Right cardiac atrium (tissue), 5 donors: ENCODE results near the gene SPX. TPM values are rescaled to one million over a fixed set of nuclear protein-coding genes. Genes with fewer than 3 reads are reported as not detected.
A peak's percentile ranks its signal among the peaks of the same experiment; 100 is the strongest.

Experiments
- ATAC-seq, 2 donors: fragments of 200-7000 bp; cut with Tn5 transposase; one replicate each; pipeline versions ENCODE4 v1.8.0 to v1.9.1; 2020; ENCODE audit warnings: moderate library complexity in 2 of 2, mild to moderate bottlenecking in 1 of 2
- DNase-seq, 3 donors: peaks; one replicate each; pipeline ENCODE4 v3.0.0-alpha.2; 2020
- H3K27ac ChIP-seq: one replicate; pipeline ENCODE4 v1.5.1; 2013; ENCODE audit warnings: mild to moderate bottlenecking, low read length, control low read depth, moderate library complexity
- H3K27me3 ChIP-seq: one replicate; pipeline ENCODE4 v1.6.1; 2013; ENCODE audit not compliant: control insufficient read depth, insufficient read depth
- H3K4me1 ChIP-seq: one replicate; pipeline ENCODE4 v1.6.1; 2013; ENCODE audit warnings: low read length; ENCODE audit not compliant: control insufficient read depth, insufficient read depth
- H3K4me3 ChIP-seq: one replicate; pipeline ENCODE4 v1.5.1; 2013; ENCODE audit warnings: low read length, control low read depth
- H3K9me3 ChIP-seq: one replicate; pipeline ENCODE4 v1.6.1; 2013; ENCODE audit warnings: low read length; ENCODE audit not compliant: control insufficient read depth
- WGBS: extraction: QIAGEN DNeasy Blood & Tissue Kit; methylation state at CpG from one replicate; pipeline ENCODE4 v1.1.7; 2013; 5-methylcytosine and 5-hydroxymethylcytosine counted together
- intact Hi-C, 4 donors: fragments of 100-400 bp; cut with DNase I; formaldehyde crosslinking; loops; one replicate each; pipeline versions ENCODE4 v1.11.0 to v1.14.0; 2022 to 2023
- polyA plus RNA-seq: library from polyadenylated mRNA; stranded (reverse); fragments of 200-250 nt; gene quantifications from one replicate; pipeline ENCODE4 v1.2.3, GENCODE V29; 2013
- total RNA-seq, 4 donors: library from RNA; stranded (reverse); fragmentation: NEBNext Ultra II Directional; extraction: Animal tissue kit (Norgen Biotek cat#: 25700); gene quantifications; one replicate each; pipeline ENCODE4 v1.2.1, GENCODE V29; 2021
- donor health status: healthy with polysubstance abuse.
- donor health status: DM: no; HTN: yes; CAD: no.
- donor health status: DM: no; HTN: no; CAD: no.
- donor health status: DM: no; HTN: yes; CAD: no; lungs with severe emphysema.
- donor health status: DM: yes; HTN: yes; CAD: no.

The SPX gene
- total and polyA plus RNA-seq, 5 donors, result 3.9 to 11.7 (median 7.7) TPM

DNA sequence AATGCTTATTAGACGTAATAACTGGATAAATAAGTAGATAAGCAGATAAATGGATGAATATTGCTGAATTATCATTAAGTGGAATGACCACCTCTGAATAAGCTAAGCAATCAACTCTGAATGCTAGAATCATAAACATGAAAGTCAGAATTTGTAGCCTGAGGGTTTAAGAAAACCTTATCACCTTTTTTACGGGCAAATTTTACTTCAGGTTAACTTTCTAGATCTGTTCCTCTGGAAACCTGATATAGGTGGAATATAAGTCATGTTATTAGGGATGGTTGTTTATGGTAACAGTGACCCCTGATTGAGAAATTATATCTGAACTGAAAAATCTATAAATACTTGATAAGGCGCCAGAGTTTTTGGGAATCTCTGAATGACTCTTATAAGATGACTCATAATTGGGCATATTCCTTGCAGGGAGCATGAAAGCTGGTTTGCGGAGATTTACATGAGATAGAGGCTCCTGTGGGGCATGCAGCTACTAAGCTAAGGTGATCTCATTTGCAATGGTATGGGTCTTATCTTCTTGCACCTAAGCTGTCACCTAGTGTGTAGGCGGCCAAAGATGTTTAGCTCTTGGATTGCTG lies 12.1 kb downstream of the SPX start:
- WGBS, result 87% methylated on average over 5 of the region's 5 CpGs
- no peak for ATAC-seq

DNA sequence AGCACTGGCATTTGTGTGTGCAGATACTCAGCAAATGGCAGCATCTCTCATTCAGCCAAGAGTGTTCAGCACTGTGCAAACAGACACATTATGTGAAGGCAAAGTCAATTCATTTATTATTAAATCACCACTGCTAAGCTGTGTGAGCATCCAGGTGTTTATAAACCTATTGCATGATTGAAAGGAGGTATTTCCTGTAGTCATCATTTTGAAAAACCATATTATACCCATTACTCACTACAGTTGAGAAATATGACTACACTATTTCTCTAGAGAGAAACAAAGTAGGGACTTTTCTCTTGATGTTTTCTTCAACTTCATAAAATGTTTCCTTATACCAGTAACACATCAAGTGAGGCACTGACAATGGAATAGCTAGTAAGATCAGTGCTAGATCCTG lies 13.7 kb downstream of the SPX start:
- ATAC-seq (no peak), DNase-seq (no peak)
- Histone ChIP-seq H3K27ac (no peak overlapping the region), H3K4me3 (no peak overlapping the region), H3K4me1 (no peaks in the 10 kb centered on the region), H3K9me3 (no peaks in the 10 kb centered on the region), H3K27me3 (no peaks in the 10 kb centered on the region)
- intact Hi-C loops, result no loop called here

More for the DNA sequence above, 12.1 kb downstream of the SPX start:
- DNase-seq, result no peak
- Histone ChIP-seq H3K4me3 (no peak overlapping the region), H3K27me3 (no peaks in the 10 kb centered on the region), H3K9me3 (no peaks in the 10 kb centered on the region), H3K4me1 (no peaks in the 10 kb centered on the region), H3K27ac (no peak overlapping the region)
- intact Hi-C loops, result no loop called here

- DNase-seq, result no peak
- intact Hi-C loops, result no loop called here
- Histone ChIP-seq H3K4me1 (no peaks in the 10 kb centered on the region), H3K27ac (no peak overlapping the region), H3K9me3 (no peaks in the 10 kb centered on the region), H3K27me3 (no peaks in the 10 kb centered on the region), H3K4me3 (no peak overlapping the region)
- 73% methylated on average over 6 of the region's 6 CpGs for WGBS
- no peak for ATAC-seq
Measured at GRCh38 chr12:21541773-21542172, 15.7 kb downstream of the SPX start.

GRCh38 chr12:21542403-21542802 lies 16.3 kb downstream of the SPX start:
- DNase-seq, result no peak
- WGBS, result 37% methylated on average over 5 of the region's 5 CpGs
- Histone ChIP-seq H3K27ac (no peak overlapping the region), H3K4me3 (no peak overlapping the region), H3K27me3 (no peaks in the 10 kb centered on the region), H3K9me3 (no peaks in the 10 kb centered on the region), H3K4me1 (no peaks in the 10 kb centered on the region)
- peak in 1 of 2 donors; percentile 43 for ATAC-seq
- intact Hi-C loops, result no loop called here

DNA sequence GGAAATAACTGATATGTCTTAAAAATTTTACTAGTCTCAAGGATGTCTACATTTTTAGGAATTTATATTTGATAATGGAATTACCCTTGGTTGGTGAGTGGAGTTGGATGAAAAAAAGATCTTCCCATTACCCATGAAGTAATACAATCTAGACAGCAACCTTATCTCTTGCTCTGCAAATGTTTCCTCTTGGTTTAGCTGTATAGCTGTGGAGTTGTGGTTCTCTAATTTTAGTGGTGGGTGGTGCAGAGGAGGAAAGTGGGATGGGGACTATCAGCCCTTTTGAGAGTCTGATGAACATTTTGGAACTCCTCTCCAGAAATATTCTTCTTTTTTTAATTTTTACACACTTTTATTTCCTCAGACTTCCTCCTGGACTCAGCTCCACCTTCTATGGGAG lies 17.1 kb downstream of the SPX start:
- DNase-seq (no peak), ATAC-seq (no peak)
- Histone ChIP-seq H3K4me3 (no peak overlapping the region), H3K9me3 (no peaks in the 10 kb centered on the region), H3K27me3 (no peaks in the 10 kb centered on the region), H3K4me1 (no peaks in the 10 kb centered on the region), H3K27ac (no peak overlapping the region)
- intact Hi-C loops, result no loop called here

GRCh38 chr12:21545557-21545956 lies 19.5 kb downstream of the SPX start:
- H3K4me3 ChIP-seq, result no peak overlapping the region
- 90% methylated on average over 2 of the region's 2 CpGs for WGBS
- H3K4me1 ChIP-seq, result no peaks in the 10 kb centered on the region
- DNase-seq (no peak), ATAC-seq (no peak)
- H3K27me3 ChIP-seq, result no peaks in the 10 kb centered on the region
- H3K9me3 ChIP-seq, result no peaks in the 10 kb centered on the region
- intact Hi-C loops, result no loop called here
- H3K27ac ChIP-seq, result no peak overlapping the region

- no peaks in the 10 kb centered on the region for H3K9me3 ChIP-seq
- H3K4me1 ChIP-seq, result no peaks in the 10 kb centered on the region
- H3K27ac ChIP-seq, result no peak overlapping the region
- H3K4me3 ChIP-seq, result no peak overlapping the region
- no peak for DNase-seq
- intact Hi-C loops, result no loop called here
- no peaks in the 10 kb centered on the region for H3K27me3 ChIP-seq
- 2% methylated on average over 1 of the region's 1 CpG for WGBS
- no peak for ATAC-seq
Measured at GRCh38 chr12:21546716-21547115, 20.6 kb downstream of the SPX start.

DNA sequence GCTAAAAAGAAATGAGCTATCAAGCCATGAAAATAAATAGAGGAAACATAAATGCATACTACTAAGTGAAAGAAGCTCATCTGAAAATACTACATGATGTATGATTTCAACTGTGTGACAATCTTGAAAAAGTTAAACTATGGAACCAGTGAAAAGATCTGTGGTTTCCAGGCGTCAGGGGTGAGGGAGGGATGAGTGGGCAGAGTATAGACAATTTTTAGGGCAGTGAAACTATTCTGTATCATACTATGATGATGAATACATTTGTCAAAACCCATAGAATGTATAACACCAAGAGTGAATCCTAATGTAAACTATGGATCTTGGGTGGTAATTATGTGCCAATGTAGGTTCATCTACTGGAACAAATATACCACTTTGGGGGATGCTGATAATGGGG lies 21.3 kb downstream of the SPX start:
- Histone ChIP-seq H3K4me1 (no peaks in the 10 kb centered on the region), H3K27me3 (no peaks in the 10 kb centered on the region), H3K9me3 (no peaks in the 10 kb centered on the region), H3K27ac (no peak overlapping the region), H3K4me3 (no peak overlapping the region)
- intact Hi-C loops, result no loop called here
- DNase-seq (no peak), ATAC-seq (no peak)
- 80% methylated on average over 1 of the region's 1 CpG for WGBS

DNA sequence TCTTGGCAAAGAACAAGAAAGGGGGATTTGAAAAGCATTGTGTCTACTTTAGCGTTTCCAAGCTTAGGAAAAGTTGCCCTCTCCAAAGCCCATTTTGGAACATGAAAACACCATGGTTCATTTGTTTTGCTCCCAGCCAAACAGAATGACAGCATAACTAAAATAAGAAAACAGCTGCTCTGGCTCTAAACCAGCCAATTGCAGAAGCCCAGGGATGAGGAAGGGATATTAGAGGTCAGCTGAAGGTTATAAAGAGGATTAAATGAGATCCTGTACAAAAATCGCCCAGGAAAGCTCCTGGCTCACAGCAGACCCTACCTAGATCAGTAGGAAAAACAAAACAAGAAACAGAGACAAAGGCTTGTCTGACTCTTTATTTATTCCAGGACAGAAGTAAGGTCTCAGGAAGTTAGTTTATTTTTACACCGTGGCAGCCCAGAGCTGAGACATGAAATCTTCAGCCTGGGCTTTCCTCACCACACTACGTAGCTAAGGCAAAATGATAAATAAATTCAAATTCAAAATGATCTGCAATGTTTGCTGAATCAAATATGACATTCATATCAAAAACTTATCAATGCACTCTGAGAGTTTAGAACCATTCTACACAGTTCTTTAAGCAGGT lies 25.9 kb downstream of the SPX start:
- intact Hi-C loops, result no loop called here
- Histone ChIP-seq H3K4me3 (no peak overlapping the region), H3K27me3 (no peaks in the 10 kb centered on the region), H3K9me3 (no peaks in the 10 kb centered on the region), H3K4me1 (no peaks in the 10 kb centered on the region), H3K27ac (peak overlapping the region; percentile 52)
- WGBS, result 16% methylated on average over 4 of the region's 4 CpGs
- DNase-seq, result peak in 2 of 3 donors; percentile 26 to 30
- peak; percentile 52 to 69 for ATAC-seq

DNA sequence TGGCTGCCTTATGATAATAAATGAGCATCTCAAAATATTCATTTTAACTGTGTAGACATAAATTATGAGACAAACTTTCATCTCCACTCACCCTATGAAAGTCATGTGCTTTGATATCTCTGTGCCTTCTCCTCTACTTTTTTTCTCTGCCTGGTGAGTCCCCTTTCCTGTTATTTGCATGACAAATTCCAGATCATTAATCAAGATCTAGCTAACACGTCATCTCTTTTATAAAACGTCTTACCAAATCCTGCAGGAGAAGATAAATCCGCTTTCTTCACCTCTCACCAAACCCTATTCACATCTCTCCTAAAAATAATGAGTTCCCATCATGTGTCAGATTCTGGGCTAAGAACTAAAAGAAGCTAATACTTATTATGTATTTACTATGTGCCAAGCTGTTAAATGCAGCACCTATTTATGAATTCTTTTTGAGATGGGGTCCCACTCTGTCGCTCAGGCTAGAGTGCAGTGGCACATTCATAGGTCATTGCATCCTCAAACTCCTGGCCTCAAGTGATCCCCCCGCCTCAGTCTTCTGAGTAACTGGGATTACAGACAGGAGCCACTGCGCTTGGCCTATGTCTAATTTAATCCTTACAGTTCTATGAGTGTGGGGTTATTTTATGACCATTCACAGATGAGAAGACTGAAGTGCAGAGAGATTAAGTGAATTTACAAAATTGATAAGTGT lies 26.7 kb downstream of the SPX start:
- WGBS, result 67% methylated on average over 6 of the region's 6 CpGs
- ATAC-seq (no peak), DNase-seq (no peak)
- intact Hi-C loops, result no loop called here
- H3K27ac ChIP-seq, result no peak overlapping the region
- no peaks in the 10 kb centered on the region for H3K27me3 ChIP-seq
- no peaks in the 10 kb centered on the region for H3K9me3 ChIP-seq
- H3K4me3 ChIP-seq, result no peak overlapping the region
- H3K4me1 ChIP-seq, result no peaks in the 10 kb centered on the region

- Histone ChIP-seq H3K9me3 (no peaks in the 10 kb centered on the region), H3K27ac (no peak overlapping the region), H3K27me3 (no peaks in the 10 kb centered on the region), H3K4me3 (no peak overlapping the region), H3K4me1 (no peaks in the 10 kb centered on the region)
- no peak for ATAC-seq
- no peak for DNase-seq
- intact Hi-C loops, result no loop called here
Measured at GRCh38 chr12:21553329-21553675, 27.2 kb downstream of the SPX start.
